HAP-1 (cell line): ENCODE results near the gene MEF2B.

ENCODE experiments used
- DNase-seq, 2 experiments: peaks; one replicate each; pipeline ENCODE4 v3.0.0-alpha.2; 2016 to 2020; ENCODE audit warnings: low spot score in 2 of 2
- H3K27me3 ChIP-seq: fragments of 250-450 bp; sonication (Bioruptor Pico); 2 replicates; pipeline ENCODE4 v1.5.1; 2020; ENCODE audit warnings: low read depth, mild to moderate bottlenecking, moderate library complexity
- H3K36me3 ChIP-seq: fragments of 250-450 bp; sonication (Bioruptor Pico); replicated peaks from 2 replicates; pipeline ENCODE4 v1.5.1; 2020; ENCODE audit warnings: mild to moderate bottlenecking
- H3K4me1 ChIP-seq: fragments of 250-450 bp; sonication (Bioruptor Pico); 2 replicates; pipeline ENCODE4 v1.5.1; 2020; ENCODE audit warnings: mild to moderate bottlenecking
- H3K4me3 ChIP-seq: fragments of 250-450 bp; sonication (Bioruptor Pico); 2 replicates; pipeline ENCODE4 v1.5.1; 2020; ENCODE audit warnings: mild to moderate bottlenecking, moderate library complexity
- H3K9me3 ChIP-seq: fragments of 250-450 bp; sonication (Bioruptor Pico); 2 replicates; pipeline ENCODE4 v1.5.1; 2020; ENCODE audit warnings: mild to moderate bottlenecking, moderate library complexity
- in situ Hi-C: fragments of 300-500 bp; cut with MboI; formaldehyde crosslinking; loops from 3 replicates; pipeline ENCODE4 v1.14.3; 2020; ENCODE audit warnings: low sequenced_read_pairs, inconsistent platforms, mixed read lengths

The MEF2B gene

DNA sequence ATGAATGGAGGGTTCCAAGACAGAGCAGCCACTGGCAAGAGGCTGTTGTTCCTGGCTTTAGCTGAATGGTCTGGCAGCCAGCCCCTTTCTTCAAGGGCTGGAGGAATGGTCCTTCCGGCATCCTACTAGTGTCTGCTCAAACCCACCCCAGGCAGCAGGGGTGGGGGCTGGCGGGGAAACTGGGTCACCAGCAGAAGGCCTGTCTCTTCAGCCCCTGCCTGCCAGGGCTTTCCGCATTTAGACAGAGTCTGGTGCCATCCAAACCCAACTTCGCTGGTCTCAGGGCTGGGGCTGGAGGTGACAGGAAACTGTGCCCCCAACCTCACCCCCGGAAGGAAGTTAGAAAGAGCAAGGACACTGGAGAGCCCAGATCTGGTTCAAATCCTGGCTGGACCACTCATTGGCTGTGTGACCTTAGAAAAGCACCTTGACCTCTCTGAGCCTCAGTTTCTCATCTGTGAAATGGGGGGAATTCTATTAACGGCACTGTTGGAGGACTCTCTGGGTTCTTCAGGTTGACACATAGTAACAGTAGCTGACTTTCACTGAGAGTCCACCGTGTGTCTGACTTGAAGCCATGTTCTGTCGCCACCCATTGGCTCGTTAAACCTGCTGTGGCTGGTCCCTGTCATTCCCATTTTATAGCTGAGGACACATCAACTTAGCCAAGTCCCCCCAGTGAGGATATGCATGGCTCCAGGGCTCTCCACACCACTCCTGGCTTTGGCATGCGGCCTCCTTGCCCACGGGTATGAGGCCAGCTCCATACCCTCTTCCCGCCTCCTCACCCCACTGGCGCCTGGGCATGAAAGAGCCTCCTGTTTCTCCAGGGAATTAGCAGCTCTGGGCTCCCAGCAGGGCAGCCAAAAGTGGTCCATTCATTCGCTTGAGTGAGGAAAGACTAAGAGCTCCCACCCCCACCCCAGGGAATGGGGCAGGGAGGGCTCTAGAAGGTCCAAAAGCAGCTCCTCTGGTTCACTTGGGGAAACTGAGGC lies 35.6 kb upstream of the MEF2B start:
- no peak overlapping the region for H3K4me3 ChIP-seq
- H3K27me3 ChIP-seq, result no peaks in the 10 kb centered on the region
- H3K36me3 ChIP-seq, result peaks cover 15% of the 10 kb centered on the region
- peaks cover 4% of the 10 kb centered on the region; the same call in 1 of the 2 replicates for H3K4me1 ChIP-seq
- H3K9me3 ChIP-seq, result no peaks in the 10 kb centered on the region
- in situ Hi-C loops, result no loop called here
- DNase-seq, result no peak

DNA sequence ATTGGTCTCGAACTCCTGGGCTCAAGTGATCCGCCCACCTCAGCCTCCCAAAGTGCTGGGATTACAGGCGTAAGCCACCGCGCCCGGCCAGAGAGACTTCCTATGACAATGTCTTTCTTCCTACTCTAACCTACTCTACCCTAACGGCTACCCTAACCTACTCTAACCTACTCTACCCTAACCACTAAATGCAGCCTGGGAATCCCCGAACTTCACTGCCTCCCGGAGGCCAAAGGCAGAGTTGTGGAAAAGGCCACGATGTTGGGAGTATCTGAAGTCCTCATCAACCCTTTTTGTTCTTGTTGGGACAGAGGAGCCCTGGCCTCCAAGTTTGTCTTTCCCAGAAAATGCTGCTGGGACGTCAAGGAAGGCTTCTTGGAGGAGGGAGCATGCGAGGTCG lies 34.1 kb upstream of the MEF2B start:
- Histone ChIP-seq H3K4me3 (no peak overlapping the region), H3K4me1 (peaks cover 4% of the 10 kb centered on the region; the same call in 1 of the 2 replicates), H3K36me3 (peaks cover 20% of the 10 kb centered on the region), H3K27me3 (no peaks in the 10 kb centered on the region), H3K9me3 (no peaks in the 10 kb centered on the region)
- DNase-seq, result no peak
- in situ Hi-C loops, result no loop called here

DNA sequence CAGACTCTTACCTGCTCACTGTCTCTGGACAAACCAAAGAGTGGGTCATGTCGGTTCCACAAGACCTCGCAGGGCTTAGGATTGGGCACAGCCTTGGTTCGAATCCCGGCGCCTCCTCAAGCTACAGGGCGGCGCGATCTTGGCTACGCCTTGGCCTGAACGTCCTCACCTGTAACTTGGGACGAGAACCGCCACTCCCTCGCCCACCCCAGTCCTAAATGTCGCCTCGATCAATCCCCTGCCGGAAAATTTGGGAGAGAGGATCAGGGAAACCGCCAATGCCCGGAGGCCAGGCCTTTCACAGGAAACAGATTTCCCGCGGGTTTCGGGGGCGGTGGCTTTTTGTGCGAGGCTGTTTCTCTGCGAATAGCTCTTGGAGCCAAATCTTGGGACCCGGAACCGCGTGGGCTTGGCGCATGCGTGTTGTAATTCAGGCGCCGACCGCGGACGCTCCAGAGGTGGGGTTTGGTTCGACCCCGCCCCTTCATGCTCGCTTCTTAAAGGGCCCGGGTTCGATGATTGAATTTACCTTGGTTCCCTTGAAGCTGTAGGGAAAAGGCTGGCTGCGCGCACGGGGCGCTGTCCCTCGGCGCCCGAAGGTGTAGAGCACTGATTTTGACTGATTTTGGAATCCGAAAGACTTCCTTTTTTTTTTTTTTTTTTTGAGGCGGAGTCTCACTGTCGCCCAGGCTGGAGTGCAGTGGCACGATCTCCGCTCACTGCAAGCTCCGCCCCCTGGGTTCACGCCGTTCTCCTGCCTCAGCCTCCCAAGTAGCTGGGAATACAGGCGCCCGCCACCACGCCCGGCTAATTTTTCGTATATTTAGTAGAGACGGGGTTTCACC lies 33.2 kb upstream of the MEF2B start, which contains the start of gene NR2C2AP:
Gene NR2C2AP, minus strand, starts transcription at position 403 of the 845 bp plus-strand sequence. Its CDS starts 354 bp downstream, at position 49.
- Histone ChIP-seq H3K36me3 (peaks cover 26% of the 10 kb centered on the region), H3K27me3 (no peaks in the 10 kb centered on the region), H3K4me3 (peak within 1 kb of the TSS; percentile 55), H3K9me3 (no peaks in the 10 kb centered on the region), H3K4me1 (peaks cover 4% of the 10 kb centered on the region; the same call in 1 of the 2 replicates)
- peak; percentile 90 to 96 for DNase-seq
- in situ Hi-C loops, result no loop called here

DNA sequence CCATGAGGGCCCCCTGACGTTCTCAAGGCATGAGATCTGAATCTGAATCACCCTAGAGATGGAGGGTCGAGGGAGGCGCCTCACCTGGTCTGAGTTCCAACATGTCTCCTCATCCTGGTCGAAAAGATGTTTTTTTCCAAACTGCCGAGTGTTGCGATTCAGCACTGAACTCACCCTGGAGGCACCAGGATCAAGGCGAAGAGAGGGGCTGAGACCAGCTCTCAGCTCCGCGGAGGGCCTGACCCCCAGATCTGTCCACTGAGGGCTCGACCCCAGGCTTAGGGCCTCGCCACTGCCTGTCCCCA lies 32.6 kb upstream of the MEF2B start:
- Histone ChIP-seq H3K4me1 (peaks cover 4% of the 10 kb centered on the region; the same call in 1 of the 2 replicates), H3K36me3 (peaks cover 30% of the 10 kb centered on the region), H3K27me3 (no peaks in the 10 kb centered on the region), H3K4me3 (peak overlapping the region; percentile 55), H3K9me3 (no peaks in the 10 kb centered on the region)
- no peak for DNase-seq
- in situ Hi-C loops, result no loop called here

DNA sequence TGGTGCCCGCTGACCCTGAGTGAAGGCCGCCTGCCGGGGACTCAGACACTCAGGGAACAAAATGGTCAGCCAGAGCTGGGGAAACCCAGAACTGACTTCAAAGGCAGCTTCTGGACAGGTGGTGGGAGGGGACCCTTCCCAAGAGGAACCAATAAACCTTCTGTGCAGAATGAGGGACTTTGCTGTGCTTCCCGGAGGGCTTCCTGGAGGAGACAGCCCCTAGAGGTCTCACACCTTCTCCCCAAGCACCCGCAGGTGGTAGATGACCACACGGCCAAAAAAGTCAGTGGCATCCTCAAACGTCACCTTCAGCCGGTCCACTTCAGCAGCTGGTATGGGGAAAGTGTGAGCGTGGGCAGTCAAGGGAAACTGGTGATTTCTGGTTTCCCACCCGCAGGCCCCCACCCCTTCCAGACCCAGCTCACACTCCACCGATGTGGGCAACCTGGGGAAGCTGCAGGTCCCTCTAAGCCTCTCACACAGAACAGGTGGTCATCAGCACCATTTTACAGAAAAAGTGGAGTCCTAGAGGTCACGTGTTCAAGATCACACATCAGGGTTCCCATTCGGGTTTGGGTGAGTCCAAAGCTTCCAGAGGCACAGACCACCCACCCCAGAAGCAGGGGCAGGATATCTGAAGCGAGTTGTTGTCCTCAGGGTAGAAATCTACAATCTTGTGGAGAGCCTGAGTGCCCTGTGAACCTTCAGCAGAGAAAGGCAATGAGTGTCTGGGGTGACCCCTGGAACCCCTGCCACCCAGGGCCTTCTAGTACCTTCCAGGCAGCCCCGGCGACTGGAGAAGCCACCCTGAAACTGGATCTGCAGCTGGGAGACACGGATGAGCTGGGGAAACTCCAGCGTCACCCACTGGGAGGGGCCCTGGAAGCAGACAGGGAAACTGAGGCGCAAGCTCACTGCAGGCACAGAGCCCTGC lies 31.9 kb upstream of the MEF2B start:
- in situ Hi-C loops, result no loop called here
- no peaks in the 10 kb centered on the region for H3K27me3 ChIP-seq
- H3K4me3 ChIP-seq, result peak overlapping the region; percentile 55
- no peak for DNase-seq
- peaks cover 4% of the 10 kb centered on the region; the same call in 1 of the 2 replicates for H3K4me1 ChIP-seq
- H3K36me3 ChIP-seq, result peaks cover 32% of the 10 kb centered on the region
- no peaks in the 10 kb centered on the region for H3K9me3 ChIP-seq

DNA sequence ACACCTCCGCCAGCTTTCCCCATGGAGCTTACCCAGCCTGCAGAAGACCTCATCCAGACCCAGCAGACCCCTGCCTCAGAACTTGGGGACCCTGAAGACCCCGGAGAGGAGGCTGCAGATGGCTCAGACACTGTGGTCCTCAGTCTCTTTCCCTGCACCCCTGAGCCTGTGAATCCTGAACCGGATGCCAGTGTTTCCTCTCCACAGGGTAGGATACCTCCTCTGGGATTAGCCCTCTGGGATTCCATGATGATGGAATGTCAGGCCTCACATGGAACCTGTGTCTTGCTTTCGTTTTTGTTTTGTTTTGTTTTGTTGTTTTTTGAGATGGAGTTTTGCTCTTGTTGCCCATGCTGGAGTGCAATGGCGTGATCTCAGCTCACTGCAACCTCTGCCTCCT lies 23.9 kb upstream of the MEF2B start:
- DNase-seq, result no peak
- in situ Hi-C loops, result no loop called here
- H3K4me3 ChIP-seq, result peak overlapping the region; percentile 98; the same call in 1 of the 2 replicates

DNA sequence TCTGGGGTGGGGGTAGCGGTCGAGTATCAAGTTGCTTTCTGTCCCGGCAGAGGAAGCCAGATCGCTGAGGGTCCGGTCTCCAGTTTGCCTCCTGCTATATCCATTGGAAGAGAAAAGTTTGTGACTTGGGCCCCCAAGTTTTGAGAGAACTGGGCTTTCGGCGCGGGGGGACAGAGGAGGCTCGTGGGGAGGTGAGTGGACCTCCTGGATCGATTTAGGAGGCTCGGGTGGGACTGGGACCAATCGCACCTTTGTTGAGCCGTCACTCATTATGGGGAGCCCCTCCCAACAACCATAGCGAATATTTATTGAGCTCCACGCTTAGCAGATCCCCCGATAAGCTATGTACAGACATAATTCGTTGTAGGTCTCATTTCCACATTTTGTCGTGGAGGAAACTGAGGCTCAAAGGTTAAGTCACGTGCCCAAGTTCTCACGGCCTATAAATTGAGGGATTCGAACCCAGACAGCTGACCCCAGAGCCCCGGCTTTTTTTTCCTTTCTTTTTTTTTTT lies 22.9 kb upstream of the MEF2B start:
- no peaks in the 10 kb centered on the region for H3K27me3 ChIP-seq
- no peaks in the 10 kb centered on the region for H3K9me3 ChIP-seq
- DNase-seq, result no peak
- in situ Hi-C loops, result no loop called here
- peak overlapping the region; percentile 98 for H3K4me3 ChIP-seq
- H3K36me3 ChIP-seq, result peaks cover 7% of the 10 kb centered on the region
- H3K4me1 ChIP-seq, result peaks cover 6% of the 10 kb centered on the region; the same call in 1 of the 2 replicates

More for the DNA sequence above, 23.9 kb upstream of the MEF2B start:
- Histone ChIP-seq H3K9me3 (no peaks in the 10 kb centered on the region), H3K36me3 (peaks cover 16% of the 10 kb centered on the region), H3K4me1 (peaks cover 6% of the 10 kb centered on the region; the same call in 1 of the 2 replicates), H3K27me3 (no peaks in the 10 kb centered on the region)

DNA sequence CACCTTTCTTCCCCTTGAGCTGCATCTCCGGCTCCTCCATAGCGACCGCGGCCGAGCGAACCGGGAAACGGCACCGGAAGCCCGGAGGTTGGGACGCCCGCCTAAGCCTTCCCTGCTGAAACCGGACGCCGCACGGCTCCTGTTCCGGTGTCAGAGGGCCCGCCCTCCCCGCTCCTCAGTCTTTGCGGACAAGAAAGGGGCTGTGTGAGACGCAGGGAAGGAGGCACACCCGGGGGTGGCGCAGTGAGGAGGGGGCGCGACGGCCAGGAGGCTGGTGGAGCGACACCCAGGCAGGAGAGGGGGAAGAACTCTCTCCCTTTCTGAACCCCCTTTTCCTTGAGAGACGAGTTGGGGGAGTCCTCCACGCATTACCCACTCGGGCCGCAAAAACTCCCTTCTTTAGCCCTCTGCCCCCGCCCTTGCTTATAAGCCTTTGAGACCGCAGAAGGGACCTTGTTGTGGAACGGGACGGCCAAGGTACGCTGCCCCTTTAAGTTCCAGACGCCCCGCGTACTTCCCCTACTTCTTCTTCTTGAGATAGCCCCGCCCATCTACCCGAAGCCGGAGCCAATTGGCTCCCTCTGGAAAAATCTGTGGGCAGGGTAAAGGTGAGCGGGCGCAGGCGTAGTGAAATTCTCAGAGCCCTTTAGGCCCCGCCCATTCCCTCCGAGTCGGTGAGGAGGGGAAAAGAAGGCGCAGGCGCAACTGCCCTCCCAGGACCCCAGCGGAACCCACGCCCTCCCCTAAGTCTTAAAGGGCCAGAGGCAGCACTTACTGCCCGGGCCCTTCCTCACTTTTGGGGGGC lies 22.2 kb upstream of the MEF2B start, which contains the start of the genes BORCS8 and RFXANK:
Gene BORCS8, minus strand, starts transcription at position 75 of the 805 bp plus-strand sequence. Its CDS starts 35 bp downstream, at position 40.
Gene RFXANK, plus strand, starts transcription at position 181 of the 805 bp plus-strand sequence. CDS start 1,689 bp downstream, outside the sequence.
- Histone ChIP-seq H3K4me1 (peaks cover 6% of the 10 kb centered on the region; the same call in 1 of the 2 replicates), H3K27me3 (no peaks in the 10 kb centered on the region), H3K9me3 (no peaks in the 10 kb centered on the region), H3K4me3 (peak within 1 kb of the TSS; percentile 98), H3K36me3 (peaks cover 6% of the 10 kb centered on the region)
- in situ Hi-C loops, result no loop called here
- DNase-seq, result peak; percentile 99 to 100

DNA sequence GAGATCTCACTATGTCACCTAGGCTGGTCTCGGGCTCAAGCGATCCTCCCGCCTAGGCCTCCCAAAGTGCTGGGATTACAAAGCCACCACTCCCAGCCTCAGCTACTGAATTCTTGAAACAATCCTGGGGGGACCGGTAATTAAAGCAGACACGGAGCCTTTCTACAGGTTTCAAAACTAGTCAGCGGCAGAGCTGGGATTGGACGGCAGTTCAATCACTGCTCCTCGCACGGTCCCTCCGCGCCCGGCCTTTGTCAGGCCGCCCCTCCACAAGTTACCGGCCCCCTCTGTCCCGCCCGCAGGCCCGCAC lies 21.7 kb upstream of the MEF2B start:
- peak overlapping the region; percentile 98 for H3K4me3 ChIP-seq
- peaks cover 6% of the 10 kb centered on the region; the same call in 1 of the 2 replicates for H3K4me1 ChIP-seq
- H3K36me3 ChIP-seq, result peaks cover 5% of the 10 kb centered on the region
- in situ Hi-C loops, result no loop called here
- no peaks in the 10 kb centered on the region for H3K27me3 ChIP-seq
- no peaks in the 10 kb centered on the region for H3K9me3 ChIP-seq
- DNase-seq, result no peak

DNA sequence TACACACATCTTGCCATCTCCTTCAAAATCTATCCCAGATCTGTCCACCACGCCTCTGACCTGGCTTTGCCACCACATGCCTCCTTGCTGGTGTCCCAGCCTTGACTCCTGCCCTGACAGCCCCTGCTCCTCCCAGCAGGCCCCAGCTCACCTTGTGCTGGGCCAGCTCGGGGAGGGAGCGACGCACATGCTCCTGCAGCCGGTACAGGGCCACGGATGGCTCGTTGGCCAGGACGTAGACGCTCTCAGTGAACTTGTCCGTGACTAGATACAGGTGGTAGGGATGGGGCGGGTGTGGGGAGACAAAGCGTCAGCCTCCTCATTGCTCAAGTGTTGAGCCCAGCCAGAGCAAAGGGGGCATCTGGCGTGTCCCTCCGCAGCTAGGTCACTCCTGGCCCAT lies 16.7 kb upstream of the MEF2B start:
- DNase-seq, result no peak
- peaks cover 24% of the 10 kb centered on the region for H3K36me3 ChIP-seq
- in situ Hi-C loops, result no loop called here
- no peaks in the 10 kb centered on the region for H3K4me1 ChIP-seq
- H3K9me3 ChIP-seq, result no peaks in the 10 kb centered on the region
- no peaks in the 10 kb centered on the region for H3K27me3 ChIP-seq
- no peak overlapping the region for H3K4me3 ChIP-seq

DNA sequence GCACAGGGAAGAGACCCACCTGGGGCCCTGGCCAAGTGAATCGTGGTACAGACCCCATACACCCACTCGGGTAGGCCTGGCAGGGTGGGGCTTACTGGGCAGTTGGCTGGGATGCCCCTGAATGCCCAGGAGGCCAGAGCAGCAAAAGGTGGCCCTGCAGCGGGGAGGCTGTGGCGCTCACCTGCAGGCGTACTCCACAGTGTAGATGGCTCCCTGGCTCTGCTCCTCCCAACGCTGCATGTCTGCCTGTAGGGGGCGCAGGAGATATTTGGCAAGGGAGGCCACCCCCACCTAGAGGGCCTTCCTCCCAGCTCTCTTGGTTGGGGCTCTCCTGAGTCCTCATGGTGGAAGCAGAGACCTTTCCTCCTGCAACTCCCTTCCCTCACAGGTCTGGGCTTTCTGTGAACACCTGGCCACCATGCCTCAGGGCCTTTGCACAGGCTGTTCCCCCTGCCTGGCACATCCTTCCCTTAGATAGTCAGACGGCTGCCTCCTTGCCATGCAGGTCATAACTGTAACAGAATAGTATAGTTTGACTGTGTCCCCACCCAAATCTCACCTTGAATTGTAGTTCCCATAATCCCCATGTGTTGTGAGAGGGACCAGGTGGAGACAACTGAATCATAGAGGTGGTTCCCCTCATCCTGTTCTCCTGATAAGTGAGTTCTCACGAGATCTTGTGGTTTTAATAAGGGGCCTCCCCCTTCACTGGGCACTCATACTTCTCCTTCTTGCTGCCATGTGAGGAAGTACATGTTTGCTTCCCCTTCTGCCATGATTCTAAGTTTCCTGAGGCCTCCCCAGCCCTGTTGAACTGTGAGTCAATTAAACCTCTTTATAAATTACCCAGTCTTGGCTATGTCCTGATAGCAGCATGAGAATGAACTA lies 16.0 kb upstream of the MEF2B start:
- in situ Hi-C loops, result no loop called here
- DNase-seq, result peak; percentile 50 to 85
- H3K4me1 ChIP-seq, result no peaks in the 10 kb centered on the region
- H3K9me3 ChIP-seq, result no peaks in the 10 kb centered on the region
- no peaks in the 10 kb centered on the region for H3K27me3 ChIP-seq
- H3K36me3 ChIP-seq, result peaks cover 24% of the 10 kb centered on the region
- H3K4me3 ChIP-seq, result no peak overlapping the region
